SK-N-SH (cell line): ENCODE measurements around the gene ZNF865. TPM values are rescaled to one million over a fixed set of nuclear protein-coding genes. Genes with fewer than 3 reads are reported as not detected.
A peak's percentile ranks its signal among the peaks of the same experiment; 100 is the strongest.

ENCODE experiments used
- CTCF ChIA-PET: fragments of 300-600, 350-600 bp; formaldehyde crosslinking; extraction: SDS; loops from one replicate; lab custom pipeline; 2021; lab: Yijun Ruan, JAX
- POLR2A ChIA-PET: fragments of 350-600 bp; sonication (Branson Sonifier 250); formaldehyde crosslinking; extraction: SDS; loops from one replicate; lab custom pipeline; 2020; ENCODE audit warnings: antibody characterized with exemption, inconsistent platforms; lab: Yijun Ruan, JAX
- DNase-seq: peaks from one replicate; pipeline ENCODE4 v3.0.0; 2012
- H2AFZ ChIP-seq: fragments of 200-600 bp; sonication (generic); 2 replicates; pipeline ENCODE4 v1.8.1; 2016; ENCODE audit warnings: antibody characterized with exemption, mild to moderate bottlenecking, low read depth
- H3F3A ChIP-seq: fragments of 200-600 bp; sonication (generic); replicated peaks from 2 replicates; pipeline ENCODE3; 2016; ENCODE audit warnings: antibody characterized with exemption, mild to moderate bottlenecking; ENCODE audit not compliant: insufficient read depth
- H3K27ac ChIP-seq, 2 experiments: fragments of 200-500 bp in 1 of 2; fragments of 200-600 bp in 1 of 2; sonication (Bioruptor generic) in 1 of 2; sonication (generic), shearing (Covaris generic) in 1 of 2; 2 replicates each; pipeline versions ENCODE4 v1.5.1 to v1.6.1; 2014 to 2016; ENCODE audit warnings: low read depth in 2 of 2, inconsistent platforms in 1 of 2, low read length in 1 of 2, mild to moderate bottlenecking in 1 of 2, mixed read lengths in 1 of 2
- H3K27me3 ChIP-seq: fragments of 200-600 bp; sonication (generic), shearing (Covaris generic); 2 replicates; pipeline ENCODE4 v1.6.1; 2016; ENCODE audit warnings: mixed run types; ENCODE audit not compliant: insufficient read depth
- H3K36me3 ChIP-seq, 2 experiments: fragments of 200-500 bp in 1 of 2; fragments of 200-600 bp in 1 of 2; sonication (Bioruptor generic) in 1 of 2; sonication (generic) in 1 of 2; replicated peaks in 1 of 2; 2 replicates each; pipeline versions ENCODE3 to v1.5.1; 2014 to 2016; ENCODE audit warnings: low read length in 1 of 2, mild to moderate bottlenecking in 1 of 2; ENCODE audit not compliant: insufficient read depth in 2 of 2, control insufficient read depth in 1 of 2
- H3K4me1 ChIP-seq, 2 experiments: fragments of 200-500 bp in 1 of 2; fragments of 200-600 bp in 1 of 2; sonication (Bioruptor generic) in 1 of 2; sonication (generic), shearing (Covaris generic) in 1 of 2; 2 replicates each; pipeline versions ENCODE4 v1.5.1 to v1.6.1; 2014 to 2016; ENCODE audit warnings: low read depth in 1 of 2, low read length in 1 of 2, mixed run types in 1 of 2; ENCODE audit not compliant: insufficient read depth in 2 of 2, control insufficient read depth in 1 of 2
- H3K4me2 ChIP-seq: fragments of 200-600 bp; sonication (generic), shearing (Covaris generic); 2 replicates; pipeline ENCODE4 v1.6.1; 2017; ENCODE audit warnings: mixed run types
- H3K4me3 ChIP-seq, 2 experiments: fragments of 200-500 bp in 1 of 2; fragments of 200-600 bp in 1 of 2; sonication (Bioruptor generic) in 1 of 2; sonication (generic), shearing (Covaris generic) in 1 of 2; 2 replicates each; pipeline versions ENCODE4 v1.5.1 to v1.8.1; 2014 to 2016; ENCODE audit warnings: low read depth in 2 of 2, inconsistent platforms in 1 of 2, low read length in 1 of 2, mild to moderate bottlenecking in 1 of 2, mixed read lengths in 1 of 2, moderate library complexity in 1 of 2
- H3K79me2 ChIP-seq: fragments of 200-600 bp; sonication (generic); 2 replicates; pipeline ENCODE4 v1.8.1; 2017; ENCODE audit warnings: mild to moderate bottlenecking; ENCODE audit not compliant: insufficient read depth
- H3K9ac ChIP-seq: fragments of 200-600 bp; sonication (generic); 2 replicates; pipeline ENCODE4 v1.6.1; 2017; ENCODE audit warnings: mixed run types
- H3K9me2 ChIP-seq: fragments of 200-600 bp; sonication (generic); 2 replicates; pipeline ENCODE4 v1.6.1; 2017; ENCODE audit warnings: mixed run types
- H3K9me3 ChIP-seq: fragments of 200-600 bp; sonication (generic); 2 replicates; pipeline ENCODE4 v1.6.1; 2017; ENCODE audit warnings: mixed run types, mild to moderate bottlenecking, moderate library complexity
- H4K20me1 ChIP-seq: fragments of 200-600 bp; sonication (generic); 2 replicates; pipeline ENCODE4 v1.6.1; 2017; ENCODE audit warnings: mild to moderate bottlenecking, mixed run types; ENCODE audit not compliant: insufficient read depth
- CHD2 ChIP-seq: fragments of 150-350 bp; IDR thresholded peaks from 2 replicates; pipeline ENCODE4 v1.6.1; 2018; ENCODE audit warnings: low read length; ENCODE audit not compliant: partially characterized antibody
- CTCF ChIP-seq: fragments of 200-600 bp; sonication (generic); IDR thresholded peaks from 2 replicates; pipeline ENCODE4 v1.6.1; 2017; ENCODE audit warnings: antibody characterized with exemption, mild to moderate bottlenecking, moderate library complexity
- ELF1 ChIP-seq: IDR thresholded peaks from 2 replicates; pipeline ENCODE4 v1.4.0; 2012
- EP300 ChIP-seq, 2 experiments: IDR thresholded peaks; 2 replicates each; pipeline versions ENCODE4 v1.4.0 to v1.6.1; 2012; ENCODE audit warnings: borderline replicate concordance in 1 of 2, low read depth in 1 of 2, low read length in 1 of 2
- EZH2phosphoT487 ChIP-seq: fragments of 200-600 bp; sonication (generic); IDR thresholded peaks from 2 replicates; pipeline ENCODE4 v1.6.1; 2017; ENCODE audit warnings: low read depth, mixed run types, mild to moderate bottlenecking, antibody characterized with exemption, moderate library complexity, borderline replicate concordance
- FOXM1 ChIP-seq: IDR thresholded peaks from 2 replicates; pipeline ENCODE4 v1.4.0; 2012; ENCODE audit warnings: low read depth, mild to moderate bottlenecking
- GABPA ChIP-seq: IDR thresholded peaks from 2 replicates; pipeline ENCODE4 v1.4.0; 2012; ENCODE audit warnings: low read depth, mild to moderate bottlenecking
- GATA2 ChIP-seq: sonication (generic); formaldehyde crosslinking; IDR thresholded peaks from 2 replicates; pipeline ENCODE4 v1.5.0; 2020; ENCODE audit warnings: mild to moderate bottlenecking, missing genetic modification reagents
- JUND ChIP-seq: IDR thresholded peaks from 2 replicates; pipeline ENCODE4 v1.4.0; 2012
- MEF2A ChIP-seq: IDR thresholded peaks from 2 replicates; pipeline ENCODE4 v1.4.0; 2012; ENCODE audit warnings: low read depth, borderline replicate concordance
- MXI1 ChIP-seq: IDR thresholded peaks from 2 replicates; pipeline ENCODE4 v1.6.1; 2012; ENCODE audit warnings: mild to moderate bottlenecking, low read depth, low read length, improper control_type of control experiment
- NFIC ChIP-seq: IDR thresholded peaks from 2 replicates; pipeline ENCODE4 v1.4.0; 2012; ENCODE audit warnings: borderline replicate concordance
- NRF1 ChIP-seq: IDR thresholded peaks from 2 replicates; pipeline ENCODE4 v1.6.1; 2012; ENCODE audit warnings: low read depth, mild to moderate bottlenecking, low read length
- PBX3 ChIP-seq: IDR thresholded peaks from 2 replicates; pipeline ENCODE4; 2012
- RAD21 ChIP-seq: IDR thresholded peaks from 2 replicates; pipeline ENCODE4 v1.6.1; 2012; ENCODE audit warnings: mild to moderate bottlenecking, low read length
- RCOR1 ChIP-seq: fragments of 150-350 bp; IDR thresholded peaks from 2 replicates; pipeline ENCODE4 v1.6.1; 2017; ENCODE audit warnings: antibody characterized with exemption, low read length
- RXRA ChIP-seq: IDR thresholded peaks from 2 replicates; pipeline ENCODE4 v1.4.0; 2012; ENCODE audit warnings: low read depth, mild to moderate bottlenecking, borderline replicate concordance
- SIN3A ChIP-seq: IDR thresholded peaks from 2 replicates; pipeline ENCODE4 v1.6.1; 2012; ENCODE audit warnings: low read depth, mild to moderate bottlenecking, low read length, moderate library complexity, borderline replicate concordance
- SMC3 ChIP-seq: IDR thresholded peaks from 2 replicates; pipeline ENCODE4 v1.6.1; 2012; ENCODE audit warnings: low read depth, low read length, improper control_type of control experiment
- TAF1 ChIP-seq: IDR thresholded peaks from 2 replicates; pipeline ENCODE4 v1.6.1; 2012; ENCODE audit warnings: low read depth, mild to moderate bottlenecking, low read length, moderate library complexity, borderline replicate concordance
- TCF12 ChIP-seq: IDR thresholded peaks from 2 replicates; pipeline ENCODE4 v1.4.0; 2012
- TEAD4 ChIP-seq: IDR thresholded peaks from 2 replicates; pipeline ENCODE4 v1.4.0; 2012; ENCODE audit warnings: mild to moderate bottlenecking, borderline replicate concordance; ENCODE audit not compliant: insufficient read depth
- USF2 ChIP-seq: fragments of 150-350 bp; IDR thresholded peaks from 2 replicates; pipeline ENCODE4 v1.6.1; 2017; ENCODE audit warnings: antibody characterized with exemption, low read length, low read depth, borderline replicate concordance
- YY1 ChIP-seq: IDR thresholded peaks from 2 replicates; pipeline ENCODE4 v1.4.0; 2012; ENCODE audit warnings: low read depth, mild to moderate bottlenecking
- WGBS: methylation state at CpG from one replicate; pipeline ENCODE4 v1.1.6; 2017; ENCODE audit warnings: low lambda C conversion rate; 5-methylcytosine and 5-hydroxymethylcytosine counted together
- polyA plus RNA-seq, 3 experiments: library from polyadenylated mRNA; depleted of rRNA; stranded (reverse); fragments of >200 nt; gene quantifications; 2 replicates each; pipeline ENCODE4 v1.2.3, GENCODE V29; 2012
- TF ChIP-seq, protein P1 (sequence below): IDR thresholded peaks from 2 replicates; pipeline ENCODE4 v1.4.0; 2012; ENCODE audit warnings: low read depth, borderline replicate concordance
- TF ChIP-seq, protein P2 (sequence below): fragments of 150-350 bp; IDR thresholded peaks from 2 replicates; pipeline ENCODE4 v1.6.1; 2016; ENCODE audit warnings: mild to moderate bottlenecking, low read depth, low read length
- TF ChIP-seq, protein P3 (sequence below): IDR thresholded peaks from 2 replicates; pipeline ENCODE4 v1.4.0; 2012; ENCODE audit warnings: low read depth

Gene ZNF865
- polyA plus RNA-seq, 1 of the 3 experiments (the other 2 are of a cell fraction) = 5.0 TPM

GRCh38 chr19:55586976-55587668 lies 18.3 kb upstream of the ZNF865 start:
- WGBS = 3% methylated on average over 38 of the region's 40 CpGs
- ChIA-PET POLR2A (interaction anchor here (0.8 to 4.1 kb wide), 4 partner anchors 11 to 180 kb away, joined by 3 to 32 read pairs (median 4); partner anchors contain the start of genes FIZ1, UBE2S and ZNF784), CTCF (interaction anchor here (1.4 to 2.2 kb wide), 3 partner anchors 12 to 83 kb away, joined by 4 to 7 read pairs (median 4); partner anchors contain the start of genes FIZ1 and ZNF524)
- H3K27ac ChIP-seq = peak overlapping the region; percentile 24 to 85; a peak in 3 of 4 replicates
- H3K36me3 ChIP-seq = peaks cover 0 to 3% of the 10 kb centered on the region in 2 experiments
- H3K4me3 ChIP-seq = peak overlapping the region; percentile 44 to 60
- H3K27me3 ChIP-seq = no peaks in the 10 kb centered on the region
- H3K9me3 ChIP-seq = no peaks in the 10 kb centered on the region
- H4K20me1 ChIP-seq = no peaks in the 10 kb centered on the region
- peak overlapping the region; percentile 74 for H3K4me2 ChIP-seq
- peaks cover 13 to 15% of the 10 kb centered on the region in 2 experiments; a peak in 2 of 4 replicates for H3K4me1 ChIP-seq
- H3K79me2 ChIP-seq = no peaks in the 10 kb centered on the region
- peaks cover 19% of the 10 kb centered on the region for H3F3A ChIP-seq
- peak; percentile 97 for DNase-seq
- H2AFZ ChIP-seq = peak overlapping the region; percentile 83
- H3K9me2 ChIP-seq = no peaks in the 10 kb centered on the region
- peak overlapping the region; percentile 16; the same call in 1 of the 2 replicates for H3K9ac ChIP-seq
- TF ChIP-seq TCF12 (no peak), MEF2A (no peak), CHD2 (peak; percentile 97), TEAD4 (no peak), NRF1 (peak; percentile 62), MXI1 (peak; percentile 62), RCOR1 (peak; percentile 35; the same call in 1 of the 2 replicates), ELF1 (no peak), EP300 (IDR thresholded peaks at IDR 0.05; ENCODE audit: borderline replicate concordance in 1 of 2, low read depth in 1 of 2, low read length in 1 of 2) (no peak), JUND (no peak), CTCF (no peak), GATA2 (no peak), RAD21 (peak; percentile 1; the same call in 1 of the 2 replicates), GABPA (no peak), USF2 (no peak), SMC3 (no peak), RXRA (no peak), EZH2phosphoT487 (no peak), YY1 (no peak), NFIC (peak; percentile 73), TAF1 (no peak; the same call in 1 of the 2 replicates), SIN3A (no peak), PBX3 (no peak), FOXM1 (no peak)
- TF ChIP-seq, protein P1, sequence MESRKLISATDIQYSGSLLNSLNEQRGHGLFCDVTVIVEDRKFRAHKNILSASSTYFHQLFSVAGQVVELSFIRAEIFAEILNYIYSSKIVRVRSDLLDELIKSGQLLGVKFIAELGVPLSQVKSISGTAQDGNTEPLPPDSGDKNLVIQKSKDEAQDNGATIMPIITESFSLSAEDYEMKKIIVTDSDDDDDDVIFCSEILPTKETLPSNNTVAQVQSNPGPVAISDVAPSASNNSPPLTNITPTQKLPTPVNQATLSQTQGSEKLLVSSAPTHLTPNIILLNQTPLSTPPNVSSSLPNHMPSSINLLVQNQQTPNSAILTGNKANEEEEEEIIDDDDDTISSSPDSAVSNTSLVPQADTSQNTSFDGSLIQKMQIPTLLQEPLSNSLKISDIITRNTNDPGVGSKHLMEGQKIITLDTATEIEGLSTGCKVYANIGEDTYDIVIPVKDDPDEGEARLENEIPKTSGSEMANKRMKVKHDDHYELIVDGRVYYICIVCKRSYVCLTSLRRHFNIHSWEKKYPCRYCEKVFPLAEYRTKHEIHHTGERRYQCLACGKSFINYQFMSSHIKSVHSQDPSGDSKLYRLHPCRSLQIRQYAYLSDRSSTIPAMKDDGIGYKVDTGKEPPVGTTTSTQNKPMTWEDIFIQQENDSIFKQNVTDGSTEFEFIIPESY = no peak
- TF ChIP-seq, protein P2, sequence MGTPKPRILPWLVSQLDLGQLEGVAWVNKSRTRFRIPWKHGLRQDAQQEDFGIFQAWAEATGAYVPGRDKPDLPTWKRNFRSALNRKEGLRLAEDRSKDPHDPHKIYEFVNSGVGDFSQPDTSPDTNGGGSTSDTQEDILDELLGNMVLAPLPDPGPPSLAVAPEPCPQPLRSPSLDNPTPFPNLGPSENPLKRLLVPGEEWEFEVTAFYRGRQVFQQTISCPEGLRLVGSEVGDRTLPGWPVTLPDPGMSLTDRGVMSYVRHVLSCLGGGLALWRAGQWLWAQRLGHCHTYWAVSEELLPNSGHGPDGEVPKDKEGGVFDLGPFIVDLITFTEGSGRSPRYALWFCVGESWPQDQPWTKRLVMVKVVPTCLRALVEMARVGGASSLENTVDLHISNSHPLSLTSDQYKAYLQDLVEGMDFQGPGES = no peak
- TF ChIP-seq, protein P3, sequence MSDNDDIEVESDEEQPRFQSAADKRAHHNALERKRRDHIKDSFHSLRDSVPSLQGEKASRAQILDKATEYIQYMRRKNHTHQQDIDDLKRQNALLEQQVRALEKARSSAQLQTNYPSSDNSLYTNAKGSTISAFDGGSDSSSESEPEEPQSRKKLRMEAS = 0 out of 2 replicates have a peak, but pooled peaks have one; percentile 10
